ENCODE data around the gene ARHGEF19.

Gene ARHGEF19

GRCh38 chr1:16148329-16149092 lies 63.9 kb downstream of the ARHGEF19 start:
- no peak for DNase-seq (ENCODE audit: low read depth)
